Embryonic facial prominence (tissue), 1 donor: Measurements from ENCODE around the gene ZSCAN21.

Experiments used
- DNase-seq: peaks from one replicate; pipeline ENCODE4 v3.0.0-alpha.2; 2016; ENCODE audit errors: extremely low spot score

The ZSCAN21 gene

GRCh38 chr7:100099452-100099851 lies 49.9 kb downstream of the ZSCAN21 start:
- DNase-seq: no peak

- DNase-seq: peak; percentile 88
Measured at GRCh38 chr7:100100420-100101015, 50.9 kb downstream of the ZSCAN21 start.

GRCh38 chr7:100101016-100101862 lies 51.7 kb downstream of the ZSCAN21 start, which contains the start of the genes AP4M1 and MCM7:
TSS of gene AP4M1 (plus strand) at chr7:100101643. CDS start at chr7:100101715, 72 bp downstream.
TSS of gene MCM7 (minus strand) at chr7:100101397. CDS start at chr7:100101294, 103 bp downstream.
- peak; percentile 96 for DNase-seq

GRCh38 chr7:100102950-100103840 lies 53.6 kb downstream of the ZSCAN21 start:
- no peak for DNase-seq

GRCh38 chr7:100105534-100105933 lies 56.0 kb downstream of the ZSCAN21 start:
- DNase-seq: no peak

- DNase-seq: no peak
Measured at GRCh38 chr7:100106633-100107032, 57.1 kb downstream of the ZSCAN21 start.

GRCh38 chr7:100107125-100107737 lies 57.7 kb downstream of the ZSCAN21 start:
- no peak for DNase-seq

GRCh38 chr7:100107890-100108289 lies 58.3 kb downstream of the ZSCAN21 start:
- no peak for DNase-seq

- DNase-seq: no peak
Measured at GRCh38 chr7:100109521-100110163, 60.1 kb downstream of the ZSCAN21 start.

GRCh38 chr7:100111156-100111555 lies 61.6 kb downstream of the ZSCAN21 start:
- DNase-seq: no peak

GRCh38 chr7:100111914-100112313 lies 62.3 kb downstream of the ZSCAN21 start:
- no peak for DNase-seq
